GM12878 (cell line): Measurements from ENCODE around the gene NDUFB2. TPM values are rescaled to one million over a fixed set of nuclear protein-coding genes. Genes with fewer than 3 reads are reported as not detected.

Experiments
- ATAC-seq: fragments of 200-7000 bp; cut with Tn5 transposase; 3 replicates; pipeline ENCODE4 v1.9.1; 2020; ENCODE audit warnings: mild to moderate bottlenecking, moderate library complexity
- BruUV-seq: library from RNA; stranded (reverse); fragments of 400-500 nt; replicated peaks from 2 replicates; lab custom pipeline; 2021; lab: Mats Ljungman, UMichigan
- CTCF ChIA-PET: fragments of 300-600 bp; sonication (Branson Sonifier 250); formaldehyde crosslinking; extraction: SDS; loops from one replicate; lab custom pipeline; 2021; ENCODE audit warnings: inconsistent platforms; lab: Yijun Ruan, JAX
- POLR2A ChIA-PET: fragments of 350-600 bp; formaldehyde crosslinking; extraction: SDS; loops from one replicate; lab custom pipeline; 2021; ENCODE audit warnings: inconsistent platforms; lab: Charles Lee
- RAD21 ChIA-PET: fragments of 300-600 bp; sonication (Branson Sonifier 250); formaldehyde crosslinking; loops from one replicate; lab custom pipeline; 2023; ENCODE audit warnings: antibody characterized with exemption; ENCODE audit not compliant: unreplicated experiment; lab: Charles Lee
- SMC1A ChIA-PET: fragments of 300-600 bp; sonication (Branson Sonifier 250); formaldehyde crosslinking; loops from one replicate; lab custom pipeline; 2023; ENCODE audit not compliant: unreplicated experiment, uncharacterized antibody; lab: Charles Lee
- DNase-seq: peaks from one replicate; pipeline ENCODE4 v3.0.0-alpha.2; 2011; ENCODE audit warnings: low read depth, low spot score
- FAIRE-seq: peaks from 3 replicates; lab custom pipeline; 2011; peaks lifted over from hg19 to GRCh38; lab: Jason Lieb, UNC
- H2AFZ ChIP-seq: 2 replicates; pipeline ENCODE4 v1.6.0; 2011; ENCODE audit warnings: low read depth, low read length, control low read depth; ENCODE audit not compliant: control insufficient read depth
- H3K27ac ChIP-seq: 2 replicates; pipeline ENCODE4 v1.5.1; 2011; ENCODE audit warnings: control low read depth; ENCODE audit not compliant: control insufficient read depth, insufficient read depth
- H3K27me3 ChIP-seq, 2 experiments: replicated peaks in 1 of 2; 2 replicates each; pipeline versions ENCODE4 v1.6.0 to v1.6.1; 2011; ENCODE audit warnings: low read length in 1 of 2; ENCODE audit not compliant: control insufficient read depth in 2 of 2, insufficient read depth in 2 of 2
- H3K36me3 ChIP-seq, 2 experiments: 2 replicates each; pipeline ENCODE4 v1.5.1; 2011; ENCODE audit warnings: low read length in 1 of 2; ENCODE audit not compliant: control insufficient read depth in 2 of 2, insufficient read depth in 2 of 2
- H3K4me1 ChIP-seq: 2 replicates; pipeline ENCODE4 v1.6.1; 2011; ENCODE audit warnings: mild to moderate bottlenecking, low read length, moderate library complexity, mixed read lengths; ENCODE audit not compliant: control insufficient read depth, insufficient read depth
- H3K4me2 ChIP-seq: 2 replicates; pipeline ENCODE4 v1.6.0; 2011; ENCODE audit warnings: control low read depth; ENCODE audit not compliant: control insufficient read depth, insufficient read depth
- H3K4me3 ChIP-seq: fragments of 200-600 bp; sonication (generic); 2 replicates; pipeline ENCODE4 v1.5.1; 2016
- H3K79me2 ChIP-seq: 2 replicates; pipeline ENCODE4 v1.6.0; 2011; ENCODE audit warnings: low read length; ENCODE audit not compliant: control insufficient read depth, insufficient read depth
- H3K9ac ChIP-seq: 2 replicates; pipeline ENCODE4 v1.8.0; 2011; ENCODE audit warnings: low read length, control low read depth, mixed read lengths; ENCODE audit not compliant: control insufficient read depth, insufficient read depth
- H3K9me3 ChIP-seq: replicated peaks from 3 replicates; pipeline ENCODE4 v1.5.1; 2011; ENCODE audit warnings: mild to moderate bottlenecking, low read length; ENCODE audit not compliant: control insufficient read depth, insufficient read depth
- H4K20me1 ChIP-seq: 2 replicates; pipeline ENCODE4 v1.6.0; 2011; ENCODE audit not compliant: control insufficient read depth, insufficient read depth
- CBFB ChIP-seq: IDR thresholded peaks from 2 replicates; pipeline ENCODE4 v1.6.1; 2016; ENCODE audit warnings: antibody characterized with exemption, low read depth
- GATAD2B ChIP-seq: fragments of 450-650 bp; conservative IDR thresholded peaks from 2 replicates; pipeline ENCODE4 v1.6.1; 2017; ENCODE audit warnings: low read depth, mild to moderate bottlenecking, moderate library complexity
- KDM1A ChIP-seq: fragments of 200-600 bp; sonication (generic); IDR thresholded peaks from 2 replicates; pipeline ENCODE4 v1.6.1; 2016; ENCODE audit warnings: borderline replicate concordance
- KLF5 ChIP-seq: fragments of 450-650 bp; IDR thresholded peaks from 2 replicates; pipeline ENCODE4 v1.6.1; 2014; ENCODE audit warnings: mild to moderate bottlenecking; ENCODE audit not compliant: partially characterized antibody
- NFXL1 ChIP-seq: fragments of 450-650 bp; IDR thresholded peaks from 2 replicates; pipeline ENCODE4 v1.6.1; 2017; ENCODE audit warnings: antibody characterized with exemption, mild to moderate bottlenecking, borderline replicate concordance
- NFYA ChIP-seq: IDR thresholded peaks from 2 replicates; pipeline ENCODE4 v1.6.1; 2011; ENCODE audit warnings: low read depth, mild to moderate bottlenecking, low read length, improper control_type of control experiment, borderline replicate concordance
- NRF1 ChIP-seq: conservative IDR thresholded peaks from 2 replicates; pipeline ENCODE4 v1.6.1; 2011; ENCODE audit warnings: mild to moderate bottlenecking, low read depth, low read length, improper control_type of control experiment
- POLR2AphosphoS2 ChIP-seq: IDR thresholded peaks from 2 replicates; pipeline ENCODE4 v1.6.1; 2011; ENCODE audit warnings: low read depth, mild to moderate bottlenecking, low read length, improper control_type of control experiment, moderate library complexity
- RELA ChIP-seq: fragments of 450-650 bp; IDR thresholded peaks from 2 replicates; pipeline ENCODE4 v1.8.0; 2014; ENCODE audit warnings: borderline replicate concordance; ENCODE audit not compliant: partially characterized antibody
- SP1 ChIP-seq: IDR thresholded peaks from one replicate; pipeline ENCODE4 v1.6.1; 2011; ENCODE audit warnings: low read depth, low read length
- SREBF2 ChIP-seq: IDR thresholded peaks from 2 replicates; pipeline ENCODE4 v1.6.1; 2012; ENCODE audit warnings: mild to moderate bottlenecking, low read length
- TBL1XR1 ChIP-seq: IDR thresholded peaks from 2 replicates; pipeline ENCODE4 v1.6.1; 2012; ENCODE audit warnings: low read depth, low read length, improper control_type of control experiment
- ZBTB40 ChIP-seq: fragments of 450-650 bp; IDR thresholded peaks from 2 replicates; pipeline ENCODE4 v1.6.1; 2016; ENCODE audit warnings: mild to moderate bottlenecking, moderate library complexity, borderline replicate concordance
- ZZZ3 ChIP-seq: IDR thresholded peaks from 2 replicates; pipeline ENCODE4 v1.6.1; 2011; ENCODE audit warnings: low read depth; ENCODE audit not compliant: control insufficient read depth, insufficient read length
- WGBS: methylation state at CpG from one replicate; pipeline ENCODE4 v1.1.6; 2016; ENCODE audit warnings: low lambda C conversion rate; ENCODE audit not compliant: insufficient replicate concordance, insufficient coverage; ENCODE audit errors: missing lambda C conversion rate; 5-methylcytosine and 5-hydroxymethylcytosine counted together
- in situ Hi-C: fragments of 300-500 bp; cut with MboI; formaldehyde crosslinking; loops from 9 replicates; pipeline ENCODE4 v1.14.3; 2018; ENCODE audit warnings: mixed read lengths
- intact Hi-C: fragments of 100-400 bp; cut with micrococcal nuclease; formaldehyde crosslinking; loops from one replicate; pipeline ENCODE4 v1.14.2; 2022; ENCODE audit not compliant: unreplicated experiment
- polyA plus RNA-seq, 11 experiments: library from polyadenylated mRNA; depleted of rRNA in 4 of 11; unstranded in 6 of 11; stranded (reverse) in 5 of 11; fragments of >200 nt; fragmentation: Nextera tagmentation in 4 of 11; fragmentation: Illumina TruSeq in 1 of 11; extraction: Ambion mirVana in 4 of 11; extraction: Trizol in 1 of 11; gene quantifications; 1 replicate in 1 of 11; 2 replicates in 10 of 11; pipeline versions ENCODE4 v1.2.1 to v1.2.3, GENCODE V29; 2011 to 2016; ENCODE audit warnings: inconsistent platforms in 2 of 11, missing spikeins in 2 of 11, low read depth in 1 of 11
- total RNA-seq, 4 experiments: library from RNA; depleted of rRNA in 3 of 4; stranded (reverse); fragments of >200 nt in 3 of 4; fragmentation: Illumina TruSeq in 1 of 4; extraction: Trizol in 1 of 4; gene quantifications; 2 replicates each; pipeline versions ENCODE4 v1.2.1 to v1.2.3, GENCODE V29; 2013 to 2021
- TF ChIP-seq, protein P1 (sequence below), 3 experiments: IDR thresholded peaks in 2 of 3; conservative IDR thresholded peaks in 1 of 3; 2 replicates each; pipeline ENCODE4 v1.5.1; 2011; ENCODE audit warnings: low read depth in 3 of 3, low read length in 3 of 3, mild to moderate bottlenecking in 3 of 3, control low read depth in 2 of 3, moderate library complexity in 2 of 3, inconsistent platforms in 1 of 3, mixed read lengths in 1 of 3; ENCODE audit not compliant: control insufficient read depth in 2 of 3, insufficient read depth in 1 of 3; ENCODE audit errors: extremely low read depth in 1 of 3

The NDUFB2 gene
- total and polyA plus RNA-seq, 10 of the 15 experiments (the other 5 are each of a cell fraction or from before 2014, with no cell fraction given): 109 to 1,236 (median 323) TPM

DNA sequence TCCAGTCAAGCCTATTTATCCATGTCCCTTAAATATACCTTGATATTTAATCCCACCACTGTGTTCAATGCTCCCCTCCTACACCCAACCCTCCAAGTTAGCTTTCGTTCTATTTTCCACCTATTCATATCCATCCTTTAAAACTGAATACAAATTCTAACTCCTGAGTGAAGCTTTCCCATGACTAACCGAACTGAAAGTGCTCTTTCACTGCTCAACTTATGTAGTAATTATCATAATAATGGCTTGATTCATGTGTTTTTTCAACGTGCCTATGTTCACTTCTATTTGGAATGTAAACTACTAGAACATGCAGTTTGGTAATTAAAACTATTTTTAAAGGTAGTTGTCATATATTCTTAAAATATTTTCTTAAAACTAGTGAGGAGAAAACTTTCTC is 58.0 kb downstream of the NDUFB2 start:
- RAD21 ChIA-PET: no interaction called here
- Histone ChIP-seq H3K4me1 (no peaks in the 10 kb centered on the region), H3K4me2 (no peak overlapping the region), H2AFZ (no peak overlapping the region), H3K27me3 (no peaks in the 10 kb centered on the region), H3K9me3 (no peaks in the 10 kb centered on the region), H3K36me3 (no peaks in the 10 kb centered on the region), H3K79me2 (no peaks in the 10 kb centered on the region), H4K20me1 (no peaks in the 10 kb centered on the region), H3K27ac (no peak overlapping the region), H3K4me3 (no peak overlapping the region), H3K9ac (no peak overlapping the region)
- DNase-seq (no peak), FAIRE-seq (no peak), ATAC-seq (no peak)
- SMC1A ChIA-PET: no interaction called here
- intact Hi-C loops: no loop called here
- CTCF ChIA-PET: no interaction called here
- in situ Hi-C loops: no loop called here
- TF ChIP-seq ZBTB40: no peak
- no peak for TF ChIP-seq POLR2AphosphoS2
- TF ChIP-seq KDM1A: no peak
- no peak for TF ChIP-seq NFYA
- TF ChIP-seq KLF5: no peak
- no peak for TF ChIP-seq NFXL1
- TF ChIP-seq CBFB: no peak
- TF ChIP-seq, protein P1, sequence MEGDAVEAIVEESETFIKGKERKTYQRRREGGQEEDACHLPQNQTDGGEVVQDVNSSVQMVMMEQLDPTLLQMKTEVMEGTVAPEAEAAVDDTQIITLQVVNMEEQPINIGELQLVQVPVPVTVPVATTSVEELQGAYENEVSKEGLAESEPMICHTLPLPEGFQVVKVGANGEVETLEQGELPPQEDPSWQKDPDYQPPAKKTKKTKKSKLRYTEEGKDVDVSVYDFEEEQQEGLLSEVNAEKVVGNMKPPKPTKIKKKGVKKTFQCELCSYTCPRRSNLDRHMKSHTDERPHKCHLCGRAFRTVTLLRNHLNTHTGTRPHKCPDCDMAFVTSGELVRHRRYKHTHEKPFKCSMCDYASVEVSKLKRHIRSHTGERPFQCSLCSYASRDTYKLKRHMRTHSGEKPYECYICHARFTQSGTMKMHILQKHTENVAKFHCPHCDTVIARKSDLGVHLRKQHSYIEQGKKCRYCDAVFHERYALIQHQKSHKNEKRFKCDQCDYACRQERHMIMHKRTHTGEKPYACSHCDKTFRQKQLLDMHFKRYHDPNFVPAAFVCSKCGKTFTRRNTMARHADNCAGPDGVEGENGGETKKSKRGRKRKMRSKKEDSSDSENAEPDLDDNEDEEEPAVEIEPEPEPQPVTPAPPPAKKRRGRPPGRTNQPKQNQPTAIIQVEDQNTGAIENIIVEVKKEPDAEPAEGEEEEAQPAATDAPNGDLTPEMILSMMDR (IDR thresholded peaks at IDR 0.05 in 2 of 3, conservative IDR thresholded peaks at IDR 0.05 in 1 of 3; ENCODE audit: control insufficient read depth in 2 of 3, extremely low read depth in 1 of 3, insufficient read depth in 1 of 3, low read depth in 3 of 3, low read length in 3 of 3): no peak
- TF ChIP-seq TBL1XR1: no peak
- TF ChIP-seq ZZZ3: no peak
- TF ChIP-seq SP1: no peak
- no peak for TF ChIP-seq NRF1
- TF ChIP-seq RELA: no peak
- TF ChIP-seq GATAD2B: no peak
- TF ChIP-seq SREBF2: no peak
- 89% methylated on average over 3 of the region's 3 CpGs for WGBS
- BruUV-seq: no TSS peak
- POLR2A ChIA-PET: no interaction called here
